H1 (cell line): Measurements from ENCODE around the gene TESMIN. TPM values are rescaled to one million over a fixed set of nuclear protein-coding genes. Genes with fewer than 3 reads are reported as not detected.
A peak's percentile ranks its signal among the peaks of the same experiment; 100 is the strongest.

Source experiments
- CTCF ChIA-PET: fragments of 300-600 bp; sonication (Branson Sonifier 250); formaldehyde crosslinking; loops from one replicate; lab custom pipeline; 2021; ENCODE audit not compliant: partially characterized antibody; lab: Charles Lee
- POLR2A ChIA-PET: fragments of 300-600 bp; sonication (Branson Sonifier 250); formaldehyde crosslinking; loops from one replicate; lab custom pipeline; 2021; ENCODE audit warnings: inconsistent platforms; ENCODE audit not compliant: partially characterized antibody; lab: Charles Lee
- DNase-seq, 2 experiments: peaks; one replicate each; pipeline versions ENCODE4 v3.0.0 to v3.0.0-alpha.2; 2010 to 2022; ENCODE audit warnings: low spot score in 2 of 2, low read depth in 1 of 2, mixed read lengths in 1 of 2
- FAIRE-seq: peaks from 2 replicates; lab custom pipeline; 2011; peaks lifted over from hg19 to GRCh38; lab: Jason Lieb, UNC
- H2AFZ ChIP-seq: 2 replicates; pipeline ENCODE4 v1.8.1; 2012; ENCODE audit warnings: low read length, inconsistent platforms
- H2AK5ac ChIP-seq: 2 replicates; pipeline ENCODE4 v1.6.1; 2013; ENCODE audit warnings: low read depth, low read length
- H2BK120ac ChIP-seq: replicated peaks from 2 replicates; pipeline ENCODE3; 2013; ENCODE audit warnings: low read depth, low read length, inconsistent platforms
- H2BK12ac ChIP-seq: 2 replicates; pipeline ENCODE4 v1.6.1; 2013; ENCODE audit warnings: low read depth, low read length
- H2BK15ac ChIP-seq: 2 replicates; pipeline ENCODE4 v1.6.1; 2013; ENCODE audit warnings: low read length
- H2BK20ac ChIP-seq: 2 replicates; pipeline ENCODE4 v1.6.1; 2013; ENCODE audit warnings: low read length
- H2BK5ac ChIP-seq: 2 replicates; pipeline ENCODE4 v1.6.1; 2013; ENCODE audit warnings: low read depth, low read length
- H3K14ac ChIP-seq: 2 replicates; pipeline ENCODE4 v1.6.1; 2013; ENCODE audit warnings: inconsistent platforms; ENCODE audit not compliant: insufficient read length
- H3K18ac ChIP-seq: 2 replicates; pipeline ENCODE4 v1.6.1; 2013; ENCODE audit warnings: low read length; ENCODE audit errors: extremely low read depth
- H3K23ac ChIP-seq: 2 replicates; pipeline ENCODE4 v1.6.1; 2013; ENCODE audit warnings: inconsistent platforms; ENCODE audit not compliant: insufficient read length
- H3K23me2 ChIP-seq: 2 replicates; pipeline ENCODE4 v1.6.1; 2013; ENCODE audit warnings: low read depth, low read length
- H3K27ac ChIP-seq: 2 replicates; pipeline ENCODE4 v1.6.1; 2011; ENCODE audit warnings: low read depth, low read length, inconsistent platforms
- H3K27me3 ChIP-seq, 4 experiments: replicated peaks in 1 of 4; 1 replicate in 1 of 4; 2 replicates in 3 of 4; pipeline versions ENCODE4 v1.6.1 to v1.8.1; 2011 to 2013; ENCODE audit warnings: low read length in 3 of 4, mild to moderate bottlenecking in 3 of 4, inconsistent platforms in 2 of 4, mixed read lengths in 2 of 4, moderate library complexity in 1 of 4; ENCODE audit not compliant: control insufficient read depth in 3 of 4, insufficient read depth in 3 of 4; ENCODE audit errors: extremely low read depth in 1 of 4
- H3K36me3 ChIP-seq, 4 experiments: 2 replicates each; pipeline versions ENCODE4 v1.6.1 to v1.8.1; 2011 to 2013; ENCODE audit warnings: mild to moderate bottlenecking in 4 of 4, low read length in 3 of 4, moderate library complexity in 2 of 4, control low read depth in 1 of 4, inconsistent platforms in 1 of 4; ENCODE audit not compliant: insufficient read depth in 4 of 4, control insufficient read depth in 2 of 4
- H3K4ac ChIP-seq: replicated peaks from 2 replicates; pipeline ENCODE3; 2013; ENCODE audit warnings: low read length, low read depth, mixed read lengths, inconsistent platforms; ENCODE audit not compliant: insufficient read length
- H3K4me1 ChIP-seq, 4 experiments: replicated peaks in 1 of 4; 1 replicate in 1 of 4; 2 replicates in 3 of 4; pipeline versions ENCODE4 v1.6.1 to v1.8.1; 2011 to 2013; ENCODE audit warnings: low read length in 3 of 4, inconsistent platforms in 2 of 4, mixed read lengths in 1 of 4; ENCODE audit not compliant: insufficient read depth in 4 of 4, control insufficient read depth in 3 of 4
- H3K4me2 ChIP-seq, 2 experiments: 2 replicates each; pipeline versions ENCODE4 v1.6.1 to v1.8.1; 2011 to 2013; ENCODE audit warnings: low read depth in 2 of 2, low read length in 2 of 2, control low read depth in 1 of 2, inconsistent platforms in 1 of 2, mild to moderate bottlenecking in 1 of 2; ENCODE audit not compliant: insufficient read depth in 1 of 2
- H3K4me3 ChIP-seq, 4 experiments: fragments of 200-600, 300-600 bp in 1 of 4; sonication (generic), shearing (Covaris generic), sonication (Bioruptor Twin) in 1 of 4; 2 replicates each; pipeline versions ENCODE4 v1.5.1 to v1.8.1; 2011 to 2016; ENCODE audit warnings: low read length in 4 of 4, low read depth in 3 of 4, control low read depth in 2 of 4, inconsistent platforms in 2 of 4, mild to moderate bottlenecking in 2 of 4, mixed read lengths in 1 of 4, moderate library complexity in 1 of 4; ENCODE audit not compliant: insufficient read depth in 2 of 4; ENCODE audit errors: extremely low read depth in 1 of 4
- H3K56ac ChIP-seq: replicated peaks from 2 replicates; pipeline ENCODE3; 2013; ENCODE audit warnings: low read depth, mild to moderate bottlenecking, mixed read lengths, low read length, inconsistent platforms; ENCODE audit not compliant: insufficient read length
- H3K79me1 ChIP-seq: 2 replicates; pipeline ENCODE4 v1.6.1; 2013; ENCODE audit warnings: low read depth, low read length, control low read depth
- H3K79me2 ChIP-seq, 2 experiments: 2 replicates each; pipeline versions ENCODE4 v1.6.1 to v1.8.1; 2012 to 2013; ENCODE audit warnings: low read length in 2 of 2, mild to moderate bottlenecking in 2 of 2, inconsistent platforms in 1 of 2; ENCODE audit not compliant: insufficient read depth in 2 of 2, control insufficient read depth in 1 of 2
- H3K9ac ChIP-seq, 4 experiments: replicated peaks in 1 of 4; 1 replicate in 1 of 4; 2 replicates in 3 of 4; pipeline versions ENCODE4 v1.6.1 to v1.8.1; 2011 to 2013; ENCODE audit warnings: low read depth in 3 of 4, low read length in 3 of 4, control low read depth in 2 of 4, mild to moderate bottlenecking in 2 of 4, moderate library complexity in 2 of 4, inconsistent platforms in 1 of 4; ENCODE audit errors: extremely low read depth in 1 of 4
- H3K9me3 ChIP-seq, 2 experiments: 2 replicates each; pipeline versions ENCODE4 v1.6.1 to v1.8.1; 2012 to 2013; ENCODE audit warnings: mild to moderate bottlenecking in 2 of 2, moderate library complexity in 2 of 2, control low read depth in 1 of 2, inconsistent platforms in 1 of 2, low read depth in 1 of 2, low read length in 1 of 2, mixed read lengths in 1 of 2; ENCODE audit not compliant: insufficient read depth in 2 of 2
- H4K20me1 ChIP-seq, 2 experiments: replicated peaks in 1 of 2; 2 replicates each; pipeline versions ENCODE3 to v1.8.1; 2011 to 2013; ENCODE audit warnings: inconsistent platforms in 2 of 2, low read length in 2 of 2, mild to moderate bottlenecking in 1 of 2; ENCODE audit not compliant: insufficient read depth in 2 of 2, control insufficient read depth in 1 of 2
- H4K5ac ChIP-seq: 2 replicates; pipeline ENCODE4 v1.6.1; 2013; ENCODE audit warnings: low read length, low read depth, mixed read lengths, inconsistent platforms; ENCODE audit not compliant: insufficient read length
- H4K8ac ChIP-seq: 2 replicates; pipeline ENCODE4 v1.8.0; 2013; ENCODE audit warnings: mild to moderate bottlenecking, moderate library complexity, low read length, inconsistent platforms; ENCODE audit not compliant: insufficient read depth; ENCODE audit errors: extremely low read depth
- H4K91ac ChIP-seq: replicated peaks from 2 replicates; pipeline ENCODE3; 2013; ENCODE audit warnings: low read length, mixed read lengths, inconsistent platforms; ENCODE audit not compliant: insufficient read length
- BRCA1 ChIP-seq: IDR thresholded peaks from 2 replicates; pipeline ENCODE4 v1.6.1; 2012; ENCODE audit warnings: low read depth, low read length, improper control_type of control experiment
- KDM4A ChIP-seq: IDR thresholded peaks from one replicate; pipeline ENCODE4 v1.7.1; 2012; ENCODE audit warnings: low read depth, mild to moderate bottlenecking, moderate library complexity, low read length, inconsistent platforms; ENCODE audit not compliant: severe bottlenecking
- SIN3A ChIP-seq, 2 experiments: IDR thresholded peaks in 1 of 2; conservative IDR thresholded peaks in 1 of 2; 2 replicates each; pipeline ENCODE4 v1.6.1; 2011 to 2012; ENCODE audit warnings: low read length in 2 of 2, improper control_type of control experiment in 1 of 2, low read depth in 1 of 2, mild to moderate bottlenecking in 1 of 2
- SIRT6 ChIP-seq: IDR thresholded peaks from one replicate; pipeline ENCODE4 v1.7.1; 2012; ENCODE audit warnings: low read length, inconsistent platforms
- SIX5 ChIP-seq: IDR thresholded peaks from 2 replicates; pipeline ENCODE4 v1.6.1; 2011; ENCODE audit warnings: mild to moderate bottlenecking, low read depth, low read length
- SUZ12 ChIP-seq: fragments of 200-600 bp; sonication (generic); IDR thresholded peaks from 2 replicates; pipeline ENCODE4 v1.6.1; 2012; ENCODE audit warnings: mild to moderate bottlenecking, inconsistent platforms, low read length, moderate library complexity, mixed read lengths
- TCF12 ChIP-seq: IDR thresholded peaks from 2 replicates; pipeline ENCODE4 v1.6.1; 2011; ENCODE audit warnings: low read depth, mild to moderate bottlenecking, low read length
- WGBS, 2 experiments: shearing (Covaris generic) in 1 of 2; methylation state at CpG; one replicate each; pipeline versions ENCODE4 v1.1.6 to v1.1.7; 2013 to 2015; ENCODE audit warnings: low lambda C conversion rate in 2 of 2, mixed read lengths in 2 of 2, inconsistent platforms in 1 of 2, low coverage in 1 of 2, missing lambda C conversion rate in 1 of 2; ENCODE audit not compliant: insufficient replicate concordance in 2 of 2, insufficient coverage in 1 of 2, insufficient read length in 1 of 2; ENCODE audit errors: extremely low coverage in 1 of 2, missing lambda C conversion rate in 1 of 2; 5-methylcytosine and 5-hydroxymethylcytosine counted together
- long read RNA-seq, 2 experiments: library from RNA in 1 of 2; library from capped mRNA in 1 of 2; stranded (forward); transcript quantifications; one replicate each; pipeline ENCODE4 v2.0.0, GENCODE V29; 2021; ENCODE audit warnings: inconsistent platforms in 1 of 2
- polyA minus RNA-seq, 3 experiments: library from RNA; depleted of rRNA, polyadenylated mRNA; stranded (reverse); fragments of >200 nt; gene quantifications; 1 replicate in 2 of 3; 2 replicates in 1 of 3; pipeline ENCODE4 v1.2.3, GENCODE V29; 2011
- polyA plus RNA-seq, 7 experiments: library from polyadenylated mRNA; depleted of rRNA in 3 of 7; stranded (reverse) in 5 of 7; unstranded in 2 of 7; fragments of >200 nt in 5 of 7; fragments of 200-250 nt in 2 of 7; gene quantifications; 1 replicate in 5 of 7; 2 replicates in 1 of 7; 4 replicates in 1 of 7; pipeline versions ENCODE4 v1.2.1 to v1.2.3, GENCODE V29; 2011 to 2013; ENCODE audit warnings: missing spikeins in 2 of 7, mixed read lengths in 2 of 7
- total RNA-seq: library from RNA; stranded (reverse); fragmentation: NEBNext Ultra II Directional; extraction: Animal tissue kit (Norgen Biotek cat#: 25700); gene quantifications from 2 replicates; pipeline ENCODE4 v1.2.1, GENCODE V29; 2021
- TF ChIP-seq, protein P1 (sequence below): IDR thresholded peaks from 2 replicates; pipeline ENCODE4 v1.6.1; 2012; ENCODE audit warnings: inconsistent platforms

Gene TESMIN
- 59.5 and 61.1 TPM in 2 replicates for total RNA-seq
- polyA plus RNA-seq (2011; rRNA removed) = 22.6 and 34.2 TPM in 2 replicates
- polyA plus RNA-seq (2011; cell fraction: cytosol; rRNA removed) = 31.0 TPM
- polyA plus RNA-seq (2011; cell fraction: nucleus; rRNA removed) = 47.1 TPM
- 36.6 to 47.7 TPM (median 40.3 TPM) in 4 replicates for polyA plus RNA-seq (2012, experiment 1 of 2)
- 29.6 TPM for polyA plus RNA-seq (2012, experiment 2 of 2)
- polyA plus RNA-seq (2013, experiment 1 of 2) = 42.0 TPM
- polyA plus RNA-seq (2013, experiment 2 of 2) = 36.9 TPM
- polyA minus RNA-seq (2011; rRNA and poly(A)+ RNA removed) = 11.8 and 12.3 TPM in 2 replicates
- 35.5 TPM for polyA minus RNA-seq (2011; cell fraction: cytosol; rRNA and poly(A)+ RNA removed)
- polyA minus RNA-seq (2011; cell fraction: nucleus; rRNA and poly(A)+ RNA removed) = 21.9 TPM
- long read RNA-seq, experiment 1, transcript TESMIN-202 (2 exons, 643 nt) = major isoform, 6 of 34 reads
- long read RNA-seq, experiment 1, partial matches to known transcripts = 6 of 34 reads
- long read RNA-seq, experiment 1, other reads (novel, unspliced or antisense) = 22 of 34 reads
- long read RNA-seq, experiment 2, partial matches to known transcripts = 0 of 1 reads
- long read RNA-seq, experiment 2, other reads (novel, unspliced or antisense) = 1 of 1 reads

- Histone ChIP-seq H3K9me3 (no peaks in the 10 kb centered on the region), H4K20me1 (no peaks in the 10 kb centered on the region), H2AK5ac (peak within 1 kb of the TSS; percentile 93; the same call in 1 of the 2 replicates), H3K27ac (peak within 1 kb of the TSS; percentile 80), H3K4ac (peak within 1 kb of the TSS; percentile 97), H4K5ac (peak within 1 kb of the TSS; percentile 84), H3K27me3 (no peaks in the 10 kb centered on the region), H3K4me1 (peaks cover 0 to 10% (median 5%) of the 10 kb centered on the region in 4 experiments; a peak in 4 of 7 replicates), H2BK120ac (peak within 1 kb of the TSS; percentile 77), H3K23ac (no peak within 1 kb of the TSS), H3K4me3 (peak within 1 kb of the TSS; percentile 39 to 62 (median 52)), H3K56ac (peak within 1 kb of the TSS; percentile 92), H3K23me2 (peaks cover 8% of the 10 kb centered on the region), H2BK12ac (no peak within 1 kb of the TSS), H3K79me1 (no peaks in the 10 kb centered on the region), H3K79me2 (peaks cover 0 to 13% of the 10 kb centered on the region in 2 experiments; a peak in 2 of 4 replicates), H3K36me3 (peaks cover 4 to 11% (median 7%) of the 10 kb centered on the region in 4 experiments; a peak in 5 of 8 replicates), H4K8ac (peak within 1 kb of the TSS; percentile 92), H2BK20ac (no peak within 1 kb of the TSS; the same call in 1 of the 2 replicates), H3K14ac (no peak within 1 kb of the TSS), H3K18ac (peak within 1 kb of the TSS; percentile 99), H3K4me2 (peak within 1 kb of the TSS; percentile 71 to 96), H2BK15ac (peak within 1 kb of the TSS; percentile 81; the same call in 1 of the 2 replicates), H4K91ac (peak within 1 kb of the TSS; percentile 99), H2BK5ac (peak within 1 kb of the TSS; percentile 98; the same call in 1 of the 2 replicates), H3K9ac (peak within 1 kb of the TSS; percentile 13 to 73 (median 66); a peak in 6 of 7 replicates), H2AFZ (no peak within 1 kb of the TSS)
- FAIRE-seq (no peak), DNase-seq (peak; percentile 85 to 99)
- POLR2A ChIA-PET = interaction anchor here (1.8 kb wide), 1 partner anchor 67 kb away, joined by 7 read pairs; the partner anchor contains the start of gene GAL
- WGBS, 2 experiments = 12% methylated on average over 11 of the region's 42 CpGs; no CpG with 5 or more reads in 1 of the 2 experiments
- CTCF ChIA-PET = interaction anchor here (0.9 to 2.7 kb wide), 3 partner anchors 47 to 119 kb away, joined by 3 to 12 read pairs (median 4); no protein-coding TSS in a partner anchor
- TF ChIP-seq SIN3A (conservative IDR thresholded peaks at IDR 0.05 in 1 of 2, IDR thresholded peaks at IDR 0.05 in 1 of 2; ENCODE audit: low read depth in 1 of 2, low read length in 2 of 2) (no peak), SUZ12 (no peak), BRCA1 (no peak), SIRT6 (no peak), TCF12 (0 out of 2 replicates have a peak, but pooled peaks have one; percentile 58), KDM4A (no peak), SIX5 (no peak)
- TF ChIP-seq, protein P1, sequence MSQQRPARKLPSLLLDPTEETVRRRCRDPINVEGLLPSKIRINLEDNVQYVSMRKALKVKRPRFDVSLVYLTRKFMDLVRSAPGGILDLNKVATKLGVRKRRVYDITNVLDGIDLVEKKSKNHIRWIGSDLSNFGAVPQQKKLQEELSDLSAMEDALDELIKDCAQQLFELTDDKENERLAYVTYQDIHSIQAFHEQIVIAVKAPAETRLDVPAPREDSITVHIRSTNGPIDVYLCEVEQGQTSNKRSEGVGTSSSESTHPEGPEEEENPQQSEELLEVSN = peak; percentile 51
Observed at GRCh38 chr11:68751331-68751856, at the start of gene TESMIN. Gene TESMIN, minus strand, starts transcription at chr11:68751520. Its CDS starts 860 bp downstream, at chr11:68750660.
